ENCODE measurements around the gene MDM2. TPM values are rescaled to one million over a fixed set of nuclear protein-coding genes. Genes with fewer than 3 reads are reported as not detected.
"Not testable (repeated sequence)": the region's sequence is repeated elsewhere in the genome, so short reads cannot be mapped to it uniquely, and the experiment has no call there.

MDM2 gene
- total RNA-seq, 4 donors from 2014 or later: 39.5 to 84.1 (median 61.8) TPM

DNA sequence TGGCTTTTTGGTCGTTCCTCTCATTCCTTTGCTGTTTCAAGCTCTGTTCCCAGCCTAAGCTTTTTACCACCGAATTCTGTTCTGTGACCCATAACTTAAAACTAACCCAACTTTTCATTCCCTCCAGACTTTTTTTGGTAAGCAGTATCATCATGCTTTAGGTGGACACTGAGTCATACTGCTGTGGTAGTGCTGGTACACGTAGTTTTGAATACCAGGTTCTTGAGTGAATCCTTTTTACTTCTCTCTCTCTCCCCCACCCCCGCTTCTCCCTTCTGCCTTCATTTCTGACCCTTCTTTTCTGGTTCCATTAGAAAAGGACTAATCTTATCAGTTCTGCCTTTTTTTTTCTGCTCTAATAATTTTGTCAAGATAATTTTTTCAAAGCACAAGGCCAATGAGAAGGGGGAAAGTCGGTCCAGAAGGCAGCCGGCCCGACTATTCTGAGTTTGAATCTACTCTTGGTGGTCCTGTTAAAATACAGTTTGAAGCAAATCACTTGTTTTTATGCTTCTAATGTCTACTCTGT is 2.3 kb upstream of the MDM2 start:
- TF ChIP-seq CTCF (IDR thresholded peaks at IDR 0.05): no peak
- TF ChIP-seq POLR2AphosphoS5 (IDR thresholded peaks at IDR 0.05): no peak
- no peak for TF ChIP-seq EP300 (IDR thresholded peaks at IDR 0.05)
- TF ChIP-seq POLR2A (IDR thresholded peaks at IDR 0.05): no peak
- DNase-seq (ENCODE audit: low spot score in 2 of 2): no peak
- Histone ChIP-seq H3K4me3 (no peak overlapping the region), H3K4me1 (peaks cover 18% of the 10 kb centered on the region), H3K36me3 (peaks cover 11% of the 10 kb centered on the region), H3K27ac (no peak overlapping the region), H3K27me3 (no peaks in the 10 kb centered on the region), H3K9me3 (no peaks in the 10 kb centered on the region)
- WGBS: 96% methylated on average over 7 of the region's 7 CpGs

- Histone ChIP-seq H3K27me3 (no peaks in the 10 kb centered on the region), H3K4me3 (peak overlapping the region; percentile 86), H3K27ac (peak overlapping the region; percentile 99), H3K36me3 (peaks cover 12% of the 10 kb centered on the region), H3K4me1 (peaks cover 21% of the 10 kb centered on the region), H3K9me3 (no peaks in the 10 kb centered on the region)
- WGBS: 87% methylated on average over 18 of the region's 18 CpGs
- TF ChIP-seq CTCF (IDR thresholded peaks at IDR 0.05) (no peak), POLR2A (IDR thresholded peaks at IDR 0.05) (no peak), POLR2AphosphoS5 (IDR thresholded peaks at IDR 0.05) (no peak), EP300 (IDR thresholded peaks at IDR 0.05) (no peak)
- no peak for DNase-seq (ENCODE audit: low spot score in 2 of 2)
Observed at GRCh38 chr12:68806488-68807237, 1.3 kb upstream of the MDM2 start.

- DNase-seq (ENCODE audit: low spot score in 2 of 2); H3K9me3 ChIP-seq; H3K27me3 ChIP-seq: not testable (repeated sequence)
- Histone ChIP-seq H3K4me1 (peaks cover 24% of the 10 kb centered on the region), H3K27ac (peak overlapping the region; percentile 99), H3K36me3 (peaks cover 13% of the 10 kb centered on the region), H3K4me3 (peak overlapping the region; percentile 86)
- 12% methylated on average over 10 of the region's 10 CpGs for WGBS
Observed at GRCh38 chr12:68807274-68807575, 752 bp upstream of the MDM2 start.

- peak; percentile 87 to 90 for DNase-seq (ENCODE audit: low spot score in 2 of 2)
Observed at GRCh38 chr12:68808388-68809189, 612 bp downstream of the MDM2 start.

More at GRCh38 chr12:68808388-68809189, 612 bp downstream of the MDM2 start:
- Histone ChIP-seq H3K4me3 (peak overlapping the region; percentile 86), H3K9me3 (no peaks in the 10 kb centered on the region), H3K27ac (peak overlapping the region; percentile 99), H3K4me1 (peaks cover 34% of the 10 kb centered on the region), H3K27me3 (no peaks in the 10 kb centered on the region), H3K36me3 (peaks cover 16% of the 10 kb centered on the region)
- peak in 2 of 3 donors; percentile 84 to 86 for TF ChIP-seq POLR2AphosphoS5 (IDR thresholded peaks at IDR 0.05)
- no peak for TF ChIP-seq CTCF (IDR thresholded peaks at IDR 0.05)
- no peak for TF ChIP-seq POLR2A (IDR thresholded peaks at IDR 0.05)
- TF ChIP-seq EP300 (IDR thresholded peaks at IDR 0.05): no peak
- 1% methylated on average over 9 of the region's 61 CpGs for WGBS
